Trophoblast cell (in vitro differentiated cells and primary cell): Measurements from ENCODE around the gene CCDC74B.
"Not testable (repeated sequence)": the region's sequence is repeated elsewhere in the genome, so short reads cannot be mapped to it uniquely, and the experiment has no call there.

Experiments used
- DNase-seq, 2 donors: peaks; one replicate each; pipeline ENCODE4 v3.0.0-alpha.2; 2016
- H2AFZ ChIP-seq: 2 replicates; pipeline ENCODE4 v1.6.1; 2013; ENCODE audit warnings: low read length, moderate library complexity, mild to moderate bottlenecking; ENCODE audit not compliant: insufficient read depth, poor library complexity
- H2AK5ac ChIP-seq: 2 replicates; pipeline ENCODE4 v1.6.1; 2013; ENCODE audit warnings: mild to moderate bottlenecking, low read length
- H2BK120ac ChIP-seq: 2 replicates; pipeline ENCODE4 v1.6.1; 2013; ENCODE audit warnings: low read length, mild to moderate bottlenecking, moderate library complexity; ENCODE audit not compliant: insufficient read depth, poor library complexity
- H2BK12ac ChIP-seq: 2 replicates; pipeline ENCODE4 v1.6.1; 2013; ENCODE audit warnings: mild to moderate bottlenecking, low read length, moderate library complexity
- H2BK5ac ChIP-seq: 2 replicates; pipeline ENCODE4 v1.6.1; 2013; ENCODE audit warnings: low read length, low read depth, moderate library complexity, mild to moderate bottlenecking; ENCODE audit not compliant: poor library complexity
- H3K14ac ChIP-seq: 2 replicates; pipeline ENCODE4 v1.6.1; 2013; ENCODE audit warnings: mild to moderate bottlenecking, low read length
- H3K18ac ChIP-seq: 2 replicates; pipeline ENCODE4 v1.6.1; 2013; ENCODE audit warnings: mild to moderate bottlenecking, low read length
- H3K23ac ChIP-seq: 2 replicates; pipeline ENCODE4 v1.6.1; 2013; ENCODE audit warnings: low read length
- H3K27ac ChIP-seq: 2 replicates; pipeline ENCODE4 v1.5.1; 2013; ENCODE audit warnings: low read depth, mild to moderate bottlenecking, inconsistent platforms, low read length, moderate library complexity
- H3K27me3 ChIP-seq: 2 replicates; pipeline ENCODE4 v1.6.1; 2013; ENCODE audit warnings: inconsistent platforms, mild to moderate bottlenecking, low read length, moderate library complexity; ENCODE audit not compliant: insufficient read depth
- H3K36me3 ChIP-seq, 2 experiments: 1 replicate in 1 of 2; 2 replicates in 1 of 2; pipeline ENCODE4 v1.6.1; 2013; ENCODE audit warnings: low read length in 2 of 2, mild to moderate bottlenecking in 2 of 2, moderate library complexity in 1 of 2; ENCODE audit not compliant: insufficient read depth in 2 of 2, control insufficient read depth in 1 of 2
- H3K4ac ChIP-seq: 2 replicates; pipeline ENCODE4 v1.6.1; 2013; ENCODE audit warnings: low read depth, mild to moderate bottlenecking, low read length, moderate library complexity
- H3K4me1 ChIP-seq, 2 experiments: 1 replicate in 1 of 2; 2 replicates in 1 of 2; pipeline ENCODE4 v1.6.1; 2013; ENCODE audit warnings: low read length in 2 of 2, mild to moderate bottlenecking in 2 of 2, moderate library complexity in 1 of 2; ENCODE audit not compliant: insufficient read depth in 2 of 2, control insufficient read depth in 1 of 2
- H3K4me2 ChIP-seq: 2 replicates; pipeline ENCODE4 v1.6.1; 2013; ENCODE audit warnings: inconsistent platforms, mild to moderate bottlenecking, low read length, moderate library complexity
- H3K4me3 ChIP-seq: 2 replicates; pipeline ENCODE4 v1.5.1; 2013; ENCODE audit warnings: mild to moderate bottlenecking, low read depth, low read length, inconsistent platforms
- H3K79me1 ChIP-seq: one replicate; pipeline ENCODE4 v1.6.1; 2013; ENCODE audit warnings: low read length
- H3K79me2 ChIP-seq: 2 replicates; pipeline ENCODE4 v1.6.1; 2013; ENCODE audit warnings: low read length, mild to moderate bottlenecking; ENCODE audit not compliant: control insufficient read depth, insufficient read depth, poor library complexity
- H3K9ac ChIP-seq: 2 replicates; pipeline ENCODE4 v1.6.1; 2013; ENCODE audit warnings: mild to moderate bottlenecking, low read length
- H3K9me3 ChIP-seq: 2 replicates; pipeline ENCODE4 v1.6.1; 2013; ENCODE audit warnings: low read depth, mild to moderate bottlenecking, control low read depth, inconsistent platforms, low read length; ENCODE audit not compliant: insufficient read depth
- H4K12ac ChIP-seq: 2 replicates; pipeline ENCODE4 v1.6.1; 2013; ENCODE audit warnings: low read depth, mild to moderate bottlenecking, low read length, moderate library complexity
- H4K8ac ChIP-seq: 2 replicates; pipeline ENCODE4 v1.6.1; 2013; ENCODE audit warnings: low read depth, mild to moderate bottlenecking, low read length, moderate library complexity
- H4K91ac ChIP-seq: one replicate; pipeline ENCODE4 v1.6.1; 2013; ENCODE audit warnings: low read depth, mild to moderate bottlenecking, low read length, moderate library complexity
- WGBS: extraction: QIAGEN DNeasy Blood & Tissue Kit; methylation state at CpG from one replicate; pipeline ENCODE4 v1.1.7; 2013; ENCODE audit warnings: missing lambda C conversion rate; ENCODE audit not compliant: insufficient read length, insufficient coverage; ENCODE audit errors: extremely low coverage; 5-methylcytosine and 5-hydroxymethylcytosine counted together

Gene CCDC74B

GRCh38 chr2:130128464-130128863 lies 16.4 kb downstream of the CCDC74B start:
- not testable (repeated sequence) for H3K36me3 ChIP-seq, H3K23ac ChIP-seq, H3K27ac ChIP-seq, H3K14ac ChIP-seq, H2BK120ac ChIP-seq, H3K9ac ChIP-seq, H3K79me2 ChIP-seq, H4K12ac ChIP-seq, H2AFZ ChIP-seq, H2BK12ac ChIP-seq, H2AK5ac ChIP-seq, H4K91ac ChIP-seq, H3K4me3 ChIP-seq, H3K4me2 ChIP-seq, H3K9me3 ChIP-seq, H3K27me3 ChIP-seq, H3K18ac ChIP-seq, H2BK5ac ChIP-seq, H3K4me1 ChIP-seq, H4K8ac ChIP-seq, H3K79me1 ChIP-seq, H3K4ac ChIP-seq, DNase-seq
- WGBS: no CpG with 5 or more reads among the region's 14 CpGs

DNA sequence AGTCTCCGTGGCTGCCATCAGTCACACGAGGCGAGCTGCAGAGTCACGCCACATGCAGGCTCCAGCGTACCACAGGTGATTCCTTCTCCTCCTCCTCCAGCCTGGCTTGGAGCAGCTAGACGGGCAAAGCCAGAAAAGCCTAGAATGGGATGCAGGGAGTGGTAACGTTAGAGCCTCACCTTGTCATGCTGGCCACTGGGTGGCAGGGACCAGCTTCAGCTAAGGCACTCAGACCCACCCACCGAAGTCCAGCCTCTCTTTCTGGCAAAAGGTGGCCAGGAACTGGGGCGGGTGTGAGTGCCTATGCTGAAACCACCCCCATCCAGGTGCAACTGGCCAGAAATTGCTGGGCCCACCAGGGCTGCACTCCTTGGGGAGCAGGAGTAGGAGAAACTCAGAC lies 17.2 kb downstream of the CCDC74B start:
- not testable (repeated sequence) for H3K27me3 ChIP-seq, H3K36me3 ChIP-seq, H2BK12ac ChIP-seq, H4K8ac ChIP-seq, H3K4me2 ChIP-seq, H3K4ac ChIP-seq, H2AK5ac ChIP-seq, H3K4me1 ChIP-seq, H3K23ac ChIP-seq, DNase-seq, H3K18ac ChIP-seq, H3K79me2 ChIP-seq, H2BK5ac ChIP-seq, H4K91ac ChIP-seq, H4K12ac ChIP-seq, H2BK120ac ChIP-seq, H3K4me3 ChIP-seq, H3K9me3 ChIP-seq, H3K27ac ChIP-seq, H3K9ac ChIP-seq, H3K14ac ChIP-seq, H2AFZ ChIP-seq, H3K79me1 ChIP-seq
- WGBS: no CpG with 5 or more reads among the region's 9 CpGs

DNA sequence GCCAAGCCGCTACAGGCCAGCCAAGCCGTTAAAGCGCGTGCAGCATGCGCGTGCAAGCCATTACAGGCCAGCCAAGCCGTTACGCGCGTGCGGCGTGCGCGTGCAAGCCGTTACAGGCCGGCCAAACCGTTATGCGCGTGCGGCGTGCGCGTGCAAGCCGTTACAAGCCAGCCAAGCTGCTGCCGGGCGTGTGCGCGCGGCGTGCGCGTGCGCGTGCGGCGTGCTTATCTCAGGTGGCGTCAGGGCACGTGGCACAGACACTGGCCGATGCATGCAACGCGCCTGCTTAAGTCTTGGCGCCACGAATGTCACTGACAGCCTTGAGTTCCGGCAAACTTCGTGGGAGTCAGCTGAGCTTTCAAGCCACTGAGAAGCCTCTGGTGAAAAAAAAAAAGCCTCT lies 24.0 kb downstream of the CCDC74B start:
- not testable (repeated sequence) for H2AK5ac ChIP-seq, H3K9me3 ChIP-seq, DNase-seq, H3K14ac ChIP-seq, H3K23ac ChIP-seq, H3K18ac ChIP-seq, H4K8ac ChIP-seq, H3K79me1 ChIP-seq, H4K12ac ChIP-seq, H4K91ac ChIP-seq, H2AFZ ChIP-seq, H3K4me2 ChIP-seq, H3K36me3 ChIP-seq, H2BK120ac ChIP-seq, H3K4me3 ChIP-seq, H3K27ac ChIP-seq, H2BK12ac ChIP-seq, H2BK5ac ChIP-seq, H3K4ac ChIP-seq, H3K9ac ChIP-seq, H3K4me1 ChIP-seq, H3K27me3 ChIP-seq, H3K79me2 ChIP-seq
- WGBS: no CpG with 5 or more reads among the region's 45 CpGs

GRCh38 chr2:130102597-130103363 lies 42.1 kb downstream of the CCDC74B start:
- not testable (repeated sequence) for H2AFZ ChIP-seq, DNase-seq, H3K36me3 ChIP-seq, H3K9ac ChIP-seq, H2BK5ac ChIP-seq, H3K27ac ChIP-seq, H3K14ac ChIP-seq, H3K9me3 ChIP-seq, H3K79me2 ChIP-seq, H4K12ac ChIP-seq, H3K23ac ChIP-seq, H3K18ac ChIP-seq, H3K4ac ChIP-seq, H3K4me3 ChIP-seq, H3K79me1 ChIP-seq, H3K27me3 ChIP-seq, H2BK12ac ChIP-seq, H4K8ac ChIP-seq, H2AK5ac ChIP-seq, H3K4me2 ChIP-seq, H3K4me1 ChIP-seq, H2BK120ac ChIP-seq
- WGBS: no CpG with 5 or more reads among the region's 8 CpGs
- peak overlapping the region; percentile 1 for H4K91ac ChIP-seq
